Measurements from ENCODE around the gene C14orf39.

The C14orf39 gene

GRCh38 chr14:60502541-60502940, 16.7 kb upstream of the C14orf39 start:
- ChIA-PET CTCF (no interaction called here), POLR2A (no interaction called here)
- no peak for DNase-seq (ENCODE audit: extremely low spot score)
- TF ChIP-seq SP1 (IDR thresholded peaks at IDR 0.05) (no peak), ARNT (IDR thresholded peaks at IDR 0.05) (no peak), SUZ12 (IDR thresholded peaks at IDR 0.05) (no peak), ELF4 (IDR thresholded peaks at IDR 0.05) (no peak), CTBP1 (IDR thresholded peaks at IDR 0.05; ENCODE audit: borderline replicate concordance) (no peak), LEF1 (IDR thresholded peaks at IDR 0.05; ENCODE audit: borderline replicate concordance) (no peak), FOXK2 (IDR thresholded peaks at IDR 0.05) (no peak), PKNOX1 (IDR thresholded peaks at IDR 0.05) (no peak), ZNF384 (IDR thresholded peaks at IDR 0.05) (no peak), BHLHE40 (IDR thresholded peaks at IDR 0.05; ENCODE audit: borderline replicate concordance) (no peak), TARDBP (IDR thresholded peaks at IDR 0.05) (no peak)

GRCh38 chr14:60495946-60496345, 10.1 kb upstream of the C14orf39 start:
- no peak for DNase-seq (ENCODE audit: extremely low spot score)
- CTCF ChIA-PET: interaction anchor here (1.3 kb wide), 1 partner anchor 146 kb away, joined by 5 read pairs; no protein-coding TSS in a partner anchor
- TF ChIP-seq FOXM1 (IDR thresholded peaks at IDR 0.05; ENCODE audit: borderline replicate concordance) (no peak), PKNOX1 (IDR thresholded peaks at IDR 0.05) (no peak), ARNT (IDR thresholded peaks at IDR 0.05) (no peak), SUZ12 (IDR thresholded peaks at IDR 0.05) (no peak), ELF4 (IDR thresholded peaks at IDR 0.05) (no peak), TARDBP (IDR thresholded peaks at IDR 0.05) (no peak), NFRKB (IDR thresholded peaks at IDR 0.05) (no peak), HDGF (IDR thresholded peaks at IDR 0.05; ENCODE audit: borderline replicate concordance) (no peak), FOXK2 (IDR thresholded peaks at IDR 0.05) (no peak), BHLHE40 (IDR thresholded peaks at IDR 0.05; ENCODE audit: borderline replicate concordance) (no peak), CTBP1 (IDR thresholded peaks at IDR 0.05; ENCODE audit: borderline replicate concordance) (no peak), ZNF384 (IDR thresholded peaks at IDR 0.05) (no peak)
- POLR2A ChIA-PET: interaction anchor here (0.6 kb wide), 1 partner anchor 20 kb away, joined by 3 read pairs; no protein-coding TSS in a partner anchor

- DNase-seq (ENCODE audit: extremely low spot score): no peak
- TF ChIP-seq SP1 (IDR thresholded peaks at IDR 0.05): no peak
- TF ChIP-seq FOXK2 (IDR thresholded peaks at IDR 0.05): no peak
- TF ChIP-seq PKNOX1 (IDR thresholded peaks at IDR 0.05): no peak
- TF ChIP-seq CTBP1 (IDR thresholded peaks at IDR 0.05; ENCODE audit: borderline replicate concordance): no peak
- no peak for TF ChIP-seq NFRKB (IDR thresholded peaks at IDR 0.05)
- no peak for TF ChIP-seq ARNT (IDR thresholded peaks at IDR 0.05)
- TF ChIP-seq FOXM1 (IDR thresholded peaks at IDR 0.05; ENCODE audit: borderline replicate concordance): no peak
- TF ChIP-seq SUZ12 (IDR thresholded peaks at IDR 0.05): no peak
- TF ChIP-seq BHLHE40 (IDR thresholded peaks at IDR 0.05; ENCODE audit: borderline replicate concordance): no peak
- TF ChIP-seq FOXA1 (IDR thresholded peaks at IDR 0.05): no peak
- no peak for TF ChIP-seq HDGF (IDR thresholded peaks at IDR 0.05; ENCODE audit: borderline replicate concordance)
- no peak for TF ChIP-seq LEF1 (IDR thresholded peaks at IDR 0.05; ENCODE audit: borderline replicate concordance)
- no peak for TF ChIP-seq ZNF384 (IDR thresholded peaks at IDR 0.05)
- TF ChIP-seq TARDBP (IDR thresholded peaks at IDR 0.05): no peak
- no peak for TF ChIP-seq L3MBTL2 (conservative IDR thresholded peaks at IDR 0.05)
- no peak for TF ChIP-seq ELF4 (IDR thresholded peaks at IDR 0.05)
- POLR2A ChIA-PET: no interaction called here
- CTCF ChIA-PET: interaction anchor here (0.6 to 1.4 kb wide), 2 partner anchors 140 to 143 kb away, joined by 4 to 5 read pairs; no protein-coding TSS in a partner anchor
Observed at GRCh38 chr14:60490270-60490669, 4.4 kb upstream of the C14orf39 start.

DNA sequence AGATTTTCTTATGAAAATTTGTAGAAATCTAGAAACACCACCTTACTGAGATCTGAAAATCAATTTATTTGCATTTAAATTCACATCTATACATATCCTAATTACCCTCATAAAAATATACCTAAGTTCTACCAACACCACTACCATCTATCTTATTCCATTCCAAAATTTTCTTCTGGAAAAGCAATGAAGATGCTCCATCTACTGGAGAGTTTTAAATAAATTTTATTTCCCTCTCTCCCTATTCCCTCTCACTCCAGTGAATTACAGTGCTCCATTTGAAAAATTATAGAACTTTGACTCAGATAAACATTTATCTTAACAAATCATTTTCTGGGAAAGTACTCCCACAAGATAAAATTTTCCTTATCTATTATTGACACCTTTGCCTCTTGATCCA, 2.3 kb upstream of the C14orf39 start:
- no peak for DNase-seq (ENCODE audit: extremely low spot score)
- CTCF ChIA-PET: no interaction called here
- POLR2A ChIA-PET: no interaction called here
- TF ChIP-seq BHLHE40 (IDR thresholded peaks at IDR 0.05; ENCODE audit: borderline replicate concordance): no peak
- TF ChIP-seq ZNF384 (IDR thresholded peaks at IDR 0.05): no peak
- no peak for TF ChIP-seq PKNOX1 (IDR thresholded peaks at IDR 0.05)

- POLR2A ChIA-PET: no interaction called here
- DNase-seq (ENCODE audit: extremely low spot score): no peak
- CTCF ChIA-PET: no interaction called here
- no peak for TF ChIP-seq ELF4 (IDR thresholded peaks at IDR 0.05)
- no peak for TF ChIP-seq FOXA1 (IDR thresholded peaks at IDR 0.05)
- TF ChIP-seq PKNOX1 (IDR thresholded peaks at IDR 0.05): no peak
- TF ChIP-seq ARNT (IDR thresholded peaks at IDR 0.05): no peak
- no peak for TF ChIP-seq HDGF (IDR thresholded peaks at IDR 0.05; ENCODE audit: borderline replicate concordance)
- no peak for TF ChIP-seq L3MBTL2 (conservative IDR thresholded peaks at IDR 0.05)
- no peak for TF ChIP-seq FOXM1 (IDR thresholded peaks at IDR 0.05; ENCODE audit: borderline replicate concordance)
- TF ChIP-seq NFRKB (IDR thresholded peaks at IDR 0.05): no peak
- TF ChIP-seq TARDBP (IDR thresholded peaks at IDR 0.05): no peak
- TF ChIP-seq SUZ12 (IDR thresholded peaks at IDR 0.05): no peak
- TF ChIP-seq ZNF384 (IDR thresholded peaks at IDR 0.05): no peak
- no peak for TF ChIP-seq BHLHE40 (IDR thresholded peaks at IDR 0.05; ENCODE audit: borderline replicate concordance)
- TF ChIP-seq FOXK2 (IDR thresholded peaks at IDR 0.05): no peak
- TF ChIP-seq LEF1 (IDR thresholded peaks at IDR 0.05; ENCODE audit: borderline replicate concordance): no peak
- TF ChIP-seq SP1 (IDR thresholded peaks at IDR 0.05): no peak
- no peak for TF ChIP-seq CTBP1 (IDR thresholded peaks at IDR 0.05; ENCODE audit: borderline replicate concordance)
Observed at GRCh38 chr14:60487211-60487610, 1.3 kb upstream of the C14orf39 start.

Measured in HEK293T (cell line).